MCF 10A (cell line): ENCODE results near the gene ATF2. TPM values are rescaled to one million over a fixed set of nuclear protein-coding genes. Genes with fewer than 3 reads are reported as not detected.
"Not testable (repeated sequence)": the region's sequence is repeated elsewhere in the genome, so short reads cannot be mapped to it uniquely, and the experiment has no call there.

Experiments used
- BruUV-seq: library from RNA; stranded (reverse); fragments of 400-500 nt; replicated peaks from 2 replicates; lab custom pipeline; 2021; lab: Mats Ljungman, UMichigan
- CTCF ChIA-PET: fragments of 300-600 bp; sonication (Branson Sonifier 250); formaldehyde crosslinking; extraction: SDS; loops from one replicate; lab custom pipeline; 2021; ENCODE audit warnings: antibody characterized with exemption, inconsistent platforms; lab: Yijun Ruan, JAX
- POLR2A ChIA-PET: fragments of 300-600, 350-650 bp; sonication (Branson Sonifier 250); formaldehyde crosslinking; extraction: SDS; loops from one replicate; lab custom pipeline; 2020; ENCODE audit warnings: antibody characterized with exemption, inconsistent platforms; lab: Yijun Ruan, JAX
- DNase-seq: peaks from one replicate; pipeline ENCODE4 v3.0.0-alpha.2; 2018; ENCODE audit not compliant: unreplicated experiment
- H3K27ac Mint-ChIP-seq: one replicate; pipeline ENCODE4 v1.8.0; 2022; ENCODE audit warnings: mild to moderate bottlenecking, low read depth, mixed read lengths; ENCODE audit not compliant: unreplicated experiment
- H3K27me3 Mint-ChIP-seq: one replicate; pipeline ENCODE4 v1.8.0; 2022; ENCODE audit warnings: mixed read lengths; ENCODE audit not compliant: insufficient read depth, unreplicated experiment
- H3K36me3 Mint-ChIP-seq: one replicate; pipeline ENCODE4 v1.8.0; 2022; ENCODE audit warnings: mild to moderate bottlenecking, moderate library complexity, mixed read lengths; ENCODE audit not compliant: insufficient read depth, unreplicated experiment
- H3K4me1 Mint-ChIP-seq: one replicate; pipeline ENCODE4 v1.8.0; 2022; ENCODE audit warnings: mixed read lengths; ENCODE audit not compliant: insufficient read depth, unreplicated experiment
- H3K4me3 Mint-ChIP-seq: one replicate; pipeline ENCODE4 v1.8.0; 2022; ENCODE audit warnings: mild to moderate bottlenecking, moderate library complexity, mixed read lengths; ENCODE audit not compliant: unreplicated experiment
- H3K9me3 Mint-ChIP-seq: one replicate; pipeline ENCODE4 v1.8.0; 2022; ENCODE audit warnings: mixed read lengths; ENCODE audit not compliant: unreplicated experiment
- intact Hi-C: fragments of 100-400 bp; cut with micrococcal nuclease; formaldehyde crosslinking; loops from 2 replicates; pipeline ENCODE4 v1.14.1; 2022
- total RNA-seq: library from RNA; stranded (reverse); gene quantifications from 2 replicates; pipeline ENCODE4 v1.2.3, GENCODE V29; 2022
- TF ChIP-seq, protein P1 (sequence below): fragments of 200-600 bp; IDR thresholded peaks from one replicate; pipeline ENCODE4 v1.8.0; 2022; ENCODE audit warnings: antibody characterized with exemption, mild to moderate bottlenecking; ENCODE audit not compliant: unreplicated experiment

Gene ATF2
- total RNA-seq, 1 experiment from 2014 or later = 63.9 TPM

DNA sequence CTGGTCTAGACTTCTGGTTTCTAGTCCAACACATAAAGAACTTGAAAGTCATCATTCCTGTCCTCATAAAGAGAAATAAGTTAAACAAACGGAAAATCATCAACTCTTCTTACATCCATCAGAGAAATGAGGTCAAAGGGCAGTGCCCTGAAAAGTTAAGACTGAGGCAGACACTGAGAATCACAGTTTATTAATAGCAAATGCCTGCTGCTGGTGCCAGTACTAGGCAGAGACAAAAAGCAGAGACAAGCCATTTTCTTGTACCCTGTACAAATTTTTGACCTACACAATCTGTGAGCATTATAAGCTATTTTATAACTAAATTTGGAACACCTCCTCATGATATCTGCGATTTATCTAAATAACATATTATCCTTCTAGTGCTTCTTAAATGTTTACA is 36.8 kb downstream of the ATF2 start:
- peaks cover 47% of the 10 kb centered on the region for H3K36me3 Mint-ChIP-seq
- no peaks in the 10 kb centered on the region for H3K9me3 Mint-ChIP-seq
- TF ChIP-seq, protein P1, sequence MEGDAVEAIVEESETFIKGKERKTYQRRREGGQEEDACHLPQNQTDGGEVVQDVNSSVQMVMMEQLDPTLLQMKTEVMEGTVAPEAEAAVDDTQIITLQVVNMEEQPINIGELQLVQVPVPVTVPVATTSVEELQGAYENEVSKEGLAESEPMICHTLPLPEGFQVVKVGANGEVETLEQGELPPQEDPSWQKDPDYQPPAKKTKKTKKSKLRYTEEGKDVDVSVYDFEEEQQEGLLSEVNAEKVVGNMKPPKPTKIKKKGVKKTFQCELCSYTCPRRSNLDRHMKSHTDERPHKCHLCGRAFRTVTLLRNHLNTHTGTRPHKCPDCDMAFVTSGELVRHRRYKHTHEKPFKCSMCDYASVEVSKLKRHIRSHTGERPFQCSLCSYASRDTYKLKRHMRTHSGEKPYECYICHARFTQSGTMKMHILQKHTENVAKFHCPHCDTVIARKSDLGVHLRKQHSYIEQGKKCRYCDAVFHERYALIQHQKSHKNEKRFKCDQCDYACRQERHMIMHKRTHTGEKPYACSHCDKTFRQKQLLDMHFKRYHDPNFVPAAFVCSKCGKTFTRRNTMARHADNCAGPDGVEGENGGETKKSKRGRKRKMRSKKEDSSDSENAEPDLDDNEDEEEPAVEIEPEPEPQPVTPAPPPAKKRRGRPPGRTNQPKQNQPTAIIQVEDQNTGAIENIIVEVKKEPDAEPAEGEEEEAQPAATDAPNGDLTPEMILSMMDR = no peak
- BruUV-seq = no TSS peak
- no peak overlapping the region for H3K4me3 Mint-ChIP-seq
- H3K27ac Mint-ChIP-seq = no peak overlapping the region
- intact Hi-C loops = no loop called here
- peaks cover 6% of the 10 kb centered on the region for H3K4me1 Mint-ChIP-seq
- CTCF ChIA-PET = no interaction called here
- POLR2A ChIA-PET = no interaction called here
- no peaks in the 10 kb centered on the region for H3K27me3 Mint-ChIP-seq
- no peak for DNase-seq

DNA sequence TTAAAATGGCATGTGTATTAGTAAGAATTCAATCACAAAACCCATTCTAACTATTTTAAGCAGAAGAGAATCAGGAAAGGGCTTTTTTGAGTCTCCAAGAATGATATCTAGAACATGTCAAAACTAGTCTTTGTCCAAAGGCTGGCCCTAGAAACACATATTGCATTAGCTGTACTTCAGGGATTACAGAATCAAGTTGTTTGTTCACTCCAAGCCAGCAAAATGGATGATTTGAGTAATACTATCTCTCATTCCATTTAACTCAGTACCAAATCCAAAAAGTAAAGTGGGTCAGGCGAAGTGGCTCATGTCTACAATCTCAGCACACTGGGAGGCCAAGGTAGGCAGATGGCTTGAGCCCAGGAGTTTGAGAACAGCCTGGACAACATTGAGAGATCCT is 41.3 kb downstream of the ATF2 start:
- intact Hi-C loops = no loop called here

DNA sequence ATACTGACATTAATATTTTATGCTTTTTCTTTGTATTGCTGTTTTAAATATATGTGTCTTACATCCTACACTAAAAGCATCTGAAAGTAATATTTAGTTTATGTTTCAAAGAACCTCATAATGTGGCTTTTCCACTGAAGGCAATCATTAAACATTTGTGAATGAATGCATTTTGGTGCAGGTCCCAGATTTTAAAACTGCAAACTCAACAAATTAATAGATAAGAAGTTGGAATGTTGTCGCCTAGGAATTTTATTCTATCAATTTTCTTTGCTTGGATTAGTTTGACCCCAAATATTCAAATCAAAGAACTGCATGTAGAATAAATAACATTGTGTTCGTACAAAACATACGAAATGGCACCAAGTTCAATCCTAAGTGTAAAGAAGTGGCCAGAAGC is 44.7 kb downstream of the ATF2 start:
- Mint-ChIP-seq H3K36me3 (peaks cover 35% of the 10 kb centered on the region), H3K27ac (no peak overlapping the region), H3K4me3 (no peak overlapping the region), H3K27me3 (no peaks in the 10 kb centered on the region), H3K9me3 (no peaks in the 10 kb centered on the region), H3K4me1 (peaks cover 13% of the 10 kb centered on the region)
- intact Hi-C loops = no loop called here
- CTCF ChIA-PET = no interaction called here
- BruUV-seq = no TSS peak
- no peak for DNase-seq
- TF ChIP-seq, protein P1 = no peak
- POLR2A ChIA-PET = interaction anchor here (1.8 kb wide), 1 partner anchor 45 kb away, joined by 7 read pairs; the partner anchor contains the start of gene ATF2

More for the DNA sequence above, 41.3 kb downstream of the ATF2 start:
- TF ChIP-seq, protein P1 = no peak
- POLR2A ChIA-PET = interaction anchor here (1.0 to 3.0 kb wide), 7 partner anchors 9 to 51 kb away, joined by 3 to 16 read pairs (median 3); partner anchors contain the start of gene ATF2
- peak; percentile 32 for DNase-seq
- BruUV-seq = no TSS peak
- H3K27ac Mint-ChIP-seq = peak overlapping the region; percentile 43
- CTCF ChIA-PET = interaction anchor here (1.5 kb wide), 1 partner anchor 8 kb away, joined by 3 read pairs; no protein-coding TSS in a partner anchor
- H3K4me3 Mint-ChIP-seq = no peak overlapping the region
- peaks cover 42% of the 10 kb centered on the region for H3K36me3 Mint-ChIP-seq
- peaks cover 13% of the 10 kb centered on the region for H3K4me1 Mint-ChIP-seq
- H3K27me3 Mint-ChIP-seq = no peaks in the 10 kb centered on the region
- no peaks in the 10 kb centered on the region for H3K9me3 Mint-ChIP-seq

DNA sequence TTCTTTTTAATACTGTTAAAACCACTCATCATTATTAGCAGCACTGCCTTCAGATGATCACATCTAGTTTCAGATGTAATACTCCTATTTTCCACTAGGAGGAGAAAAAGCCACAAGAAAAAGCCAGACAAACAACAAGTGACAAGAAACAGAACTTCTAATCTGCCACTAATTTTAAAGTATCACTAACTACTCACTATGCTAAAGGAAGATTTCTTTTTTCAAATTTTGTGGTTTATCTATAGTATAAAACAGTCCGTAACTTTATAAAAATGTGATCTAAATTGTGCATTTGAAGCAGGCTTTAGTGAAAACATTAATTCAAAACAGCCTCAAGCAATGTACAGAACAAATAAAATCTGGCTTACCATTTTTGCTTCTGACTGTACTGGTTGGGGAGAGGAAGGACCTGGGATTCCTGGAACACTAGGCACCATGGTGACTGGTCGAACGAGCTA is 56.8 kb downstream of the ATF2 start:
- H3K9me3 Mint-ChIP-seq = no peaks in the 10 kb centered on the region
- intact Hi-C loops = loop anchor here (1.0 to 2.0 kb wide), 3 partner anchors 56 to 171 kb away; partner anchors contain the start of gene ATP5MC3
- no TSS peak for BruUV-seq

DNA sequence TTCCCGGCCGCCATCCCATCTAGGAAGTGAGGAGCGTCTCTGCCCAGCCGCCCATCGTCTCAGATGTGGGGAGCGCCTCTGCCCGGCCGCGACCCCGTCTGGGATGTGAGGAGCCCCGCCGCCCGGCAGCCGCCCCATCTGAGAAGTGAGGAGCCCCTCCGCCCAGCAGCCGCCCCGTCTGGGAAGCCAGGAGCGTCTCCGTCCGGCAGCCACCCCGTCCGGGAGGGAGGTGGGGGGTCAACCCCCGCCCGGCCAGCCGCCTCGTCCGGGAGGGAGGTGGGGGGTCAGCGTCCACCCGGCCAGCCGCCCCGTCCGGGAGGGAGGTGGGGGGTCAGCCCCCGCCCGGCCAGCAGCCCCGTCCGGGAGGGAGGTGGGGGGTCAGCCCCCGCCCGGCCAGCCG is 59.9 kb downstream of the ATF2 start:
- H3K4me3 Mint-ChIP-seq, intact Hi-C loops: not testable (repeated sequence)
- CTCF ChIA-PET = interaction anchor here (0.6 kb wide), 1 partner anchor 85 kb away, joined by 3 read pairs; no protein-coding TSS in a partner anchor

More for the DNA sequence above, 56.8 kb downstream of the ATF2 start:
- Mint-ChIP-seq H3K36me3 (peaks cover 71% of the 10 kb centered on the region), H3K4me3 (no peak overlapping the region), H3K4me1 (no peaks in the 10 kb centered on the region), H3K27me3 (no peaks in the 10 kb centered on the region), H3K27ac (no peak overlapping the region)
- ChIA-PET CTCF (interaction anchor here (0.7 to 1.4 kb wide), 10 partner anchors 9 to 140 kb away, joined by 3 to 7 read pairs (median 3); no protein-coding TSS in a partner anchor), POLR2A (interaction anchor here (0.7 to 1.6 kb wide), 4 partner anchors 34 to 415 kb away, joined by 3 to 7 read pairs (median 4); partner anchors contain the start of gene ATF2)
- TF ChIP-seq, protein P1 = peak; percentile 58
- DNase-seq = peak; percentile 57

More for the DNA sequence above, 59.9 kb downstream of the ATF2 start:
- POLR2A ChIA-PET, H3K27ac Mint-ChIP-seq, H3K27me3 Mint-ChIP-seq, DNase-seq, H3K4me1 Mint-ChIP-seq, BruUV-seq, H3K9me3 Mint-ChIP-seq: not testable (repeated sequence)
- peaks cover 65% of the 10 kb centered on the region for H3K36me3 Mint-ChIP-seq
